Hypothalamus (tissue), 51 donors: Measurements from ENCODE around the gene NRP2.

Source experiments
- DNase-seq, 51 donors: peaks; one replicate each; lab custom pipeline; 2025; lab: John Stamatoyannopoulos, UW

Gene NRP2

DNA sequence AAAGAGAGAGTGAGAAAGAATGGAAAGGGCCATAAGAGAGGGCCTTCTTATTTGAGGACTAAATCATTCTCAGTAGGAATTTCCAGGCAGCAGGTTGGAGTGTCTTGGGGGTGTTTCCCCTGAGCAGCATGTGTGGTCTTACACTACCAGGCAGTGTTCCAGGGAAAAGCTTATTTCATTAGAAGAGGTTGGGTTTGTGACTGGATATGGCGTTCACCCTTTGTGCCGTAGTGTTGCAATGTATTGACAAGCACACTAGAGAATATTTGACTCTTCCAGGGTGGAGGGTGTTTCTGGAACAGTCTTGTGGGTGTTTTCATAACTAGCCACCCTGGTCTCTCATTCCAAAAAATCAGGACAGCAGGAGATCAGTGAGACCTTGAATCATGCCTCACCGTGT is 105.5 kb downstream of the NRP2 start:
- no peak for DNase-seq

DNA sequence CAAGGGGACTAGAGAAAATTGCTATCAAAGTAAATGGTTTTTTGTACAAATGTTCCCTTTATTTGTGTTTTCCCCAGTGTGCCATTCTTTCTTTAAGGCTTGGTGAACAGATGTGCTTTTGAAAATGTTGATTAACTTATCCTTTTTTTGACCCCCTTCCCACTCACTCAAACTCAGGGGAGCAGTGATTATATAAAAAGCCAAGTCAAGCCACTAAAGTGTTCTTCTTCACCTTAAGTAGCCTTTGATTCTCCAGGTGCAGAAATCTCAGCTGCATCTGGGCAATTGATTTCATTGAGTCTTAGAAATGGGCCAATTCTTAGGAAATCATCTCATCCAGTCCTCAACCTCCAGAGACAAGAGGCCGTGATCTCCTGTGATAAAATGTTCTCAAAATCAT is 107.6 kb downstream of the NRP2 start:
- DNase-seq, result no peak

DNA sequence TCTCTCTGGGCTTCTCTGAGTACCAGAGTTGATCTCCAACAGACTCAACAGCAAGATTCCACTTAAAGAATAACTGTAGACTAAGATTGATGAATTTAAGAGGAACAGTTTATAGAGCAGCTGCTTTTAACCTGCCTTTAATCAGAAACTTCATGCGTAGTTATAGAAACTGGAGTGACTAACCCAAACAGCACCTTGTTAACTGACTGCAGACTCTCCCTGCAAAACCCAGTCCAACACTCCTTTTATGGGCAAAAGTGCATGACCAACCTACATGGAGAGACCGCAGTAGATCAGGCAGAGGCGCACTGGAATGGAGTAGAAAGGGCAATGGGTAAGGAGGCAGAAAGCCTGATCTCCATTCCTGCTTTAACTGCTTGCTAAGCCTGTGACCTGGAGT is 110.6 kb downstream of the NRP2 start:
- no peak for DNase-seq

DNA sequence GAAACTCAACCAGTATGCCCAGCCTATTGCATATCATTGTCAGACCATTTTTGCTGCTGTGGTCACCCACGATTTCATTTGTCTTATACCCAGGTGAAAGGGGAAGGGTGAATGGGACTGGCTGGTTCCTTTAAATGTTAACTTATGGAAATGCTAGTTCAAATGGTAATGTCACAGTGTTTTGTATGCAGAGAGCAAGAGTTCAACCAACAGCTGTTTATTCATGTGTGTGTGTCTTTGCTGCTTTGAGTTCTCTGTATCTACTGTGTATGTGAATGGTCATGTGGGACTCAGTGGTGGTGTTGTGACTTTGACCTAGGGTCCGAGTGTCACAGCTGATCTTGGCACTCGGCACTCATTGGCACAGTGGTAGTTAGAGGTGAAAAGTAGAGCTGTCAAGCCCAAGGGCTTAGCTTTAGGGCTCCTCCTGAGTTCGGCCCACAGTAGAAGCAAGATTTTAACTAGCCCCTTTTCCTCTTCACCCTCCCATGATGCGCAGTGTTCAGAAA is 114.6 kb downstream of the NRP2 start:
- DNase-seq, result no peak

DNA sequence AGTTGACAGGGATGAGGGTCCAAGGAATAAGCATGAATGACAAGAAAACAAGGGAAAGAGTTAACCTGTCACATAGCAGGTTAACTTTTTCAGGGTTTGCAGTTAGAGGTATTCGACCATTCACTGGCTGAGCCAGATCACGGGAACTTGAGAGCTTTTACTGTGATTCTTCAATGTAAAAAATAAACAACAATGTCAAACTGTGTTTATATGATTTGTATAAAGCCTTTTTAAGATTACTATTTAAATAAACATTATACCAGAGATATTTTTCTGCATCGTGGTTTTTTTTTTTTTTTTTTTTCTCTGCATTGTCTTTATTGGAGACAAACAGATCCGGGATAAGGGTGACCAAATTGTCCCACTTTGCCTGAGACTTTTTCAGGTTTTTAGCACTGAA is 115.6 kb downstream of the NRP2 start:
- no peak for DNase-seq

DNA sequence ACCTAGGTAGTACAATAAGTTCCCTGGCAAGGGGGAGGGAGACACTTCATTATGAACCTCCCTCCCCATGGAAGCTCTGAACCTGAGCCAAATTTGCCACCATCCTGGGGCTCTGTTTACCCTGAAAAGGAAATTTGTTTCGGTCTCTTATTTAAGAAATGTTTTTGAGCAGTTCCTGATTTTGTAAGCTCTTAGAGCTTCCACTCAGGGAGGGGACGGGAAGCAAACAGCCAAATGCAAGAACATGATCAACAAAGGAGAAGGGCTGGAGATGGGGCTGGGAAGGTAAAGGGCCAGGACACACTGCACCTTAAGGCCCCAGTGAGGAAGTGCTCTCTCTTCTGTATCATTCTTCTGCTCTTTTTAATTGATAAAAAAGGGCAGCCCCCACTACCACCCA is 117.9 kb downstream of the NRP2 start:
- no peak for DNase-seq

DNA sequence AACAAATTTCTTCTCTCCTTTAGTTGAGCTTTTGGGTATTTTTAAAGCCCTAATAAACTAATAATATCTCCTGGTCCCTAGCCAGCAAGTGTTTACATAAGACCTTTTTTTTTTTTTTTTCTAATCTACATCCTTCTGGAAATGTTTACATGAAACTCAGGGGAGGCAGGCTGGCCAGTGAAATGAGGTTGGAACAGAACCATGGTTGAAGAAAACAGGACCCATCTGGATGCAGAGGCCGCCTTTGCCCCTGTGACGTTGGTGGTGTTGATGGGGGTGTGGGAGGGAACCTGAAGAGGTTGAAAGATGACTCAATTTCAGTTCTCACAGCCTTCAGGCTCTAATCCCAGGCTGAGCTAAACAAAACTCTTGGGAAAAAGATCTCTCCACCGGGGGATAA is 118.5 kb downstream of the NRP2 start:
- peak in 1 of 51 donors; percentile 13 for DNase-seq

DNA sequence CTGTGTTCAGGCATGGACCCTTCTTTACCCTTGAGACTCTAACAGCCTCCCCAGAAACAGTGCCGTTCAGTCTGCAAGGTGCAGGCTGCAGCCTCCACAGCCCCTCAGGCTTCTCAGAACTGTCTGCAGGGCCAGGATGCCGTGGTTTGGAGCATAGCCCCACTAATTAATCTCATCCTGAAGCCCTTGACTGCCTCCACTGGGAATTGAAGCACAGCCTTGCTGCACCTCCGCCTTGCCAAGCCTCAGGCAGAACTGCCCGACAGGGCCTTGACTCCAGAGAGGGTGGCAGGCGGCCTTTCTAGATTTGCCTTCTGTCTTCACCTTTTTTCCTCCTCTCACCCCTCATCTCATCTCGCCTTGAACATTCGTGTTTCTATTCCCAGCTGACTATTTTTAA is 119.8 kb downstream of the NRP2 start:
- no peak for DNase-seq

DNA sequence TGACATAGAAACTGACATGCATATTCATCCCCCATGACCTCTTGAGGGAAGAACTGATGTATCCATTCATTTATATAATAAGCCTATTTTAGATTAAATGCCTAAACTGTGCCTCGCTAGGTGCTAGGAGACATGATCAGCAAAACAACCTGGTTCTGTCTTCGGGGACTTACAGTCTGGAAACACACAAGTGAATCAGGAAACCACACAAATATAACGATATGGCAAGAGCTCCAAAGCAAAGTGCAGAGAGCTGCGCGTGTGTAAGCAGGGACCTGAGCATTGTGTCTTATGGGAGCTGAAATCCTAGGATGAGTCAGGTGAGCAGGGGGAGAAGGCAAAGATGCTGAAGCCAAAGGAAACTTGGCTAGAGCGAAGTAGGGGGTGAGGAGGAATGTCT is 120.6 kb downstream of the NRP2 start:
- no peak for DNase-seq

DNA sequence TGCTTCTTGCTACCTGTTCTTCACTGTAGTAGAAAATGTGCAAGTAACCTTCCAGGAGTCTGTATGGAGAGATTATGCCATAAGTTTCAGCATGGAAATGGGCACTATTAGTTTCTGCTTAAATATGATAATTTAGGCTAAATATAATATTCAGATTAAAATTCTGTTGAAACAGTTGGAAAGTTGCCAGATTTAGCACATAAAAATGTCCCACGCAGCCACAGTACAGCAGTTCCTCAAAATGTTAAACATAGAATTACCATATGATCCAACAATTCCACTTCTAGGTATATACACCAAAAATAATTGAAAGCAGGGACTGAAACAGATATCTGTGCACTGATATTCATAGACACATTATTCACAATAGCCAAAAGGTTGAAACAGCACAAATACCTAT is 121.2 kb downstream of the NRP2 start:
- DNase-seq, result no peak

DNA sequence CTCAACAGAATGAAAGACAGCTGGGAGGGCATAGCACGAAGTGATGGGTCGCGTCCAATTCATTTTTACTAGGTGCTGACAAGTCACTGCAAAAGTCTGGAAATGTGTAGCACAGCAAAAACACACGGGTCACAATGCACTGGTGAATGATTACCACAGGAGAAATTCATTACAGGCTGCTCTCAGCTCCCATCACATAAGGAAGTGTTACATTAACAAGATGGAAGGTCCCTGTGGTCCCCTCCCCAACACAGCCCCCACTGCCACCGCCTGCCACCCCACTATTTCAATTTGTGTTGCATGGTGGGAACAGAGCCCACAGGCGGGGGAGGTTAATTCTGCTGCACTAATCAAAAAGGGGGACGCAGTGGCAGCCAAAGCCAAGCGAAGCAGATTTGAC is 122.8 kb downstream of the NRP2 start:
- no peak for DNase-seq

DNA sequence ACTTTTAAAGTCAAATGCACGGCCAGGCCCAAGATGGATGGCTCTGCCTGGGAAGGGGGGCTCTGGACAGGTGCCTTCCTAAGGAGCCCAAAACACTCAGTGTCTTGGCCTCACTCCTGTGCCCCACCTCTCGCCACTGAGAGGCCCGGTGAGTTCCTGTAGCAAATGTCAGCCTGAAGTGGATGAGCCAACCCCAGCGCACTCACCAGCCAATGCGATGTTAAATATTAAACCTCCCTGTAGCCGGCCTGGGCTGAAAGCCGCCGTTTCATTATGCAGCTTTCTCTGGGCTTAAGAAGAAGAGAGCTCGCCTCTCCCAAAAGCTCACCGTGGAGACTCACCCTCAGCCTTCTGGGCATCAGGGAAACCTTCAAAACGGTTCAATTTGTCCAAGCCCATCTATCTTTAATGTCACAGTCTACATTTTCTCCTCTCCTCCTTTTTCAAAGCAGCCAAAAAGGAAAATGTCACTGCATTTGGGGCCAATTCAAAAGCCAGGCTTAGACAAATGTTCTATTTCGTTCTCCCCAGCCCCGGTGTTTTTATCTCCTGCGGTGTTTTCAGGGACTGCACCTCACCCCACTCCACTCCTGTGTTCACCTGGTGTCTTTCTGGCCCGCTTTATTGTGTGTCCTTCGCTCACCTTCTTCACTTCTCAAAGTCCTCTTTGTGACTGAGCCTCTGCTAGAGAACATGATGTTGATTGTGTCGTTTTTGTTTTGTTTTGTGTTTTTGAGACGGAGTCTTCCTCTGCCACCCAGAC is 124.0 kb downstream of the NRP2 start:
- no peak for DNase-seq

DNA sequence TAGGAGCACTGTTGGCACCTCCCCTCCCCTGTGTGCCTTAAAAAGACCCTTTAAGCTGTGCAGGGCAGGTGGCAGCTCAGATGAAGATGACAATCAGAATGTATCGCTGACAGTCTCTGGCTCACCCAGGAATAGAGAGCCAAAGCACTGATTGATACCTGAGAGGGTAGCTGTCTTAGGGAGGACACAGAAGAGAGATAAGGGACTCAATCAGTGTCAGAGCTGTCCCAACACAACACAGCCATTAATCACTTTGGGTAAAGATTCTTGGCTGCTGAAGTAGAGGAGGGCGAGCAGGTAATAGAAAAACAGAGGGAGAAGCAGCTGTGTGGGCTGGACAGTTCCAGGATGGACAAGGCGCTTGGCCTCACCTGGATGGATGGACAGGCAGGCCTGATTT is 124.9 kb downstream of the NRP2 start:
- DNase-seq, result no peak

DNA sequence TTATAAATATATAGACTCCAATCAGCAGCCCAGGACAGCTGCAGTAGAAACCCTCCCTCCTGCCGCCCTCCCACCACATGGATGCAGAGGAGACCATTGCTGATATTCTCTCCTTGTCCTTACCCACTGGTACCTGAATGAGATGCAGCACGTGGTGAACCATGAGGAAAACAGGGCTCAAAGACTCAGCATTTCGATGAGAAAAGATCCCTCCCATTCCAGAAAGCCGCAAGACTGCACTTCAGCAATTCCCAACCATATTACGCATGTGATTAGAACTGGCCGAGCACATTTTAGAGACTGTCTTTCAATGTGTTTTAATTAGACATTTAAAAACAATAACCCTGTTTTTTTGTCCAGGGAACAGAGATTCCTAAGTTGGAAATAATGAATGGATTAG is 125.5 kb downstream of the NRP2 start:
- no peak for DNase-seq

DNA sequence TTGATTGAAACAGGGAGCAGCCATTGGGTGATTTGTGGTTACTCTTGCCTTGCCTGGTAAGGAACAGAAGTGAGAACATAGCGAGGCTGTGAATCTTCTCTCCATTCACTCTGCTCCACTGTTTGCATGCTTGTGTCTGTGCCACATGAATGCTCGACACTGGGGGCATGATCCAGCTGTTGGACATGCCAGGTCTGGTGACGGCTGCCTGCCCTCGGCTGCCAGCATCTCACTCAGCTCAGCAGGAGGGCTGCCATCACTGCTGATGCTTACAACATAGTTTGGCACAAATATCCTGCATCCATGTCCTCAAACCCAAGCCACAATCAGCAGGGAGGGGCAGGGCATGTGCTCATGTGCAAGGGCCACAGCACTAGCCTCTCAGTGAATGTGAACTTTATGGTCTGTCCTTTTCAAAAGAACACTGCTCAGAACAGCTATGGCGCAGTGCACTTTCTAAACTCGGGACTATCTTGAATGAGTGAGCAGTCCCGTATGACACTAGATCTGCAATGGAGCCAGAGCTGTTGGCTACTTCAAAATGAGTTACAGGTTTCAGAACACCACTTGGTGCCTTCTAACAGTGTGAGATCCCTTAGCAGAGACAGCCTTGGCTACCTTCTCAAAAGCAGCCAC is 126.3 kb downstream of the NRP2 start:
- no peak for DNase-seq

DNA sequence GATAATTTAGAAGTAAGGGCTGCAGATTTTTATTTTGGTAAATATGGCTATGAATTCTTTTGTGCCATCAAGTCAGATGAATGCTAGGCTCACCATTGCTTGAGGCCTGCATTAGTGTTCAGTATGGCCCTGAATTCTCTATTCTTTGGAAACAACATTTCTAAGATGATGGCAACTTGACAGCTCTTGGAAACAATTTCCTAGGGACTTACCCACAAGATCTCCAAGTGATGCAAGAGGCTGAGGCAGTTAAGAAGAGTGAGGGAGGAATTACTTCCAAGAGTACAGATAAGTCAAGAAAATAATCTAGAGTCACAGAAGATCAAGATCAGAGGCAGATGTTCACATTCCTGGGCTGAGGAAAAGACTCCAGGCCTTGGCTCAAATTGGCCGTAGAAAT is 129.1 kb downstream of the NRP2 start:
- DNase-seq, result no peak

DNA sequence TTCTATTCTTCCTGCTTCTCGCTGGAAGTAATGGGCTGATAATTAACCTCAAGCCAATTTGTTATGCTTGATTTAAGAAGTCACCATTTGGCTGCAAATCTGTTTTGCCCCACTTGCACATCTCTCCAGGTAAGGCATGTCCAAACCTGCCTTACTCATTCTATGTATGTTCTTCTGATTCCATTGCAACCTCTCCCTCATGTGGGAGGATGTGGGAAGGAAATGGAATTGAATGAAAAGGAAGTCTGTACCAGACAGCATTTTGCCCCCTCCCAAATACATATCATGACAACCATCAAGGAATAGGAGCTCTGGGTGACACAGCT is 131.7 kb downstream of the NRP2 start:
- no peak for DNase-seq

DNA sequence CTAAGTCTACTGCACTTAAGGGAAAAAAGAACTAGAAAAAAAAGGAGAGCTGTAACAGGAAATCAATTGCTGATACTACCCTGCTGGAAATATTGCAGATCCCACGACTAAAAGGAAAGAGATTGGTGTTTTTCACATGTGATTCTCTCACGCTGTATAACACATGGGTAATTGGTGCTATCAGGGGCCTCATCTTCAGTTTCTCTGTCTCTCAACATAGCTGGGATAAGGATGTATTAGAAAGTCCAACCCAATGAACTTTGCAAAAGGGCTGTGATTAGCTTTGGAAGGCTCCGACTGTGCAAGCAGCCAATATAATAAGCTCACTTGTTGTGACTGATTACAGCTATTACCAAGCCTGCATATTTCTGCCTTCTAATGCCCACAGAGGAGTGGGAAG is 133.4 kb downstream of the NRP2 start:
- no peak for DNase-seq

DNA sequence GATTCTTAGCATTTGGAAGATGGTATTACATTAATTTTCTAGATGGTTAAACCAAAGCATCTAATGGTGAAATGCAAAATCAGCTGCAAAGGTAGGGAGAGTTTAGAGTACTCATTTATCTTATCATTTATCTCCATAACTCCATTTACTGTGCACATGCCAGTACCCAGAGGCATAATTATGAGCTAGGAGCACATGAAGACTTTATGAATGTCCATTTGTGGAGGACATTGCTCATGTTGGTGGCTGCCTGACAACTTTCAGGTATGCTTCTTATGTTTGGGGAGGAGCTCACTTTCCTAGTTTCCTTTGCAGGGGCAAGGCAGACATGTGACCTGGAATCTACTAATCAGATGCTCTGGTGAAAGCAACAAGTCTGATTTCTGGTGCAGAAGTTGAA is 134.0 kb downstream of the NRP2 start:
- DNase-seq, result no peak

DNA sequence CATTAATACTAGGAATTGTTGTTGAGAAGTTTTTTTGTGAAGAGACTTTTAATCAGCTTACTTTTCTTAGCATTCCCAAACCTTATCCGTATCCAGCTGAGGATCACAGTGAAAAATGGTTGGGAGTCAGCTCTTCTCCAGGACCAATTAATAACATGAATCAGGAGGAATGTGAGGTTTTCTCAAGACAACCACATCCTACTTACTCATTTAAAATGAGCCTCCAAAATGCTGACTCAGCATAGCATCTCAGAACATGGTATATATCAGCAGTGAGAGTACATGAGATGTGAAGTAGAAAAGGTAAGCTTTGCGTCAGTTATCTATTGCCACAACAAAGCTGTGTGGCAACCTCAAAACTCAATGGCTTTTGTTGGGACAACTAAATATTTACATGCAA is 140.3 kb downstream of the NRP2 start:
- DNase-seq, result no peak

DNA sequence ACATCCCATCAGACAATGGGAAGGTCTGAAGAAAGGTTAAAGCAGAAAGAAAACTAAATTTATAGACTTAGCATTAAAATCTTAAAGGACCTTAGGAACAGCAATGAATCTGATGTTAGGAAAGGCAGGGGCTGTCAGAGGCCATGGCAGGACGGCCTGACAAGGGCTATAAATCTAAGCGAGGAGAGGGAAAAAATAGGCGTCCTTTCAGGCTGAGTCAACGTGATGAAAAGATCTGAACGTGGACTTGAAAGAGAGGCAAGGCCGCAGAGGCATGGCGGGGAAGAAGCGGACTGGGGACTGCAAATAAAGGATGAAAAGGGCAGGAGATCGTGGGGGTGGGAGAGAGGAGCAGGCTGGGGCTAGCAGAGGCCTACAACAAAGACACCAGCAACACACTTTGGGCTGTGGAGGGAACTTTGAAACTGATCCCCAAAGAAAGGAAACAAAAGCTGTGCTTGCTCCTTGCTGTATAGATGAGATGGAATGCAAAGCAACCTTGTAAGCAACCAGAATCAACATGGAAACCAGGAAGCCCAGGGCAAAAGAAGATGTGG is 145.6 kb downstream of the NRP2 start:
- DNase-seq, result no peak

DNA sequence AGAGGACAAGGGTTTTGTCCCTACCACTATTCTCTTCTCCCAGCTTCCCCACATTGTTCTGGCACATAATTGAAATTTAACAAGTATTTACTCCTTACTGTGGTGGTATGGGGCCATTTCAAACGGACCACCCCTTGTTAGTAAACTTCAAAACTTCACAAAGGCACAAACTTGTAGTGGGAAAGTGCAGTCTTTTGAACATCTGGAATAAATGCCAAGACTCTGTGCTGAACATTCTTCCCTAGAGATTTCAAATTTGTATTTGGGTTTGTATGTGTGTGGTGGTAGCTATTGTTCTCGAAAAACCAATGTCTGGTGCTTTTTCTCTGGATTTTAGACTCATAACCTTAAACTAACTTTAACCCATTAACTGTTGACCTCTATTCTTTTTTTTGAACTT is 151.6 kb downstream of the NRP2 start:
- DNase-seq, result no peak
